Measurements from ENCODE around the gene FAIM.

- no peak for TF ChIP-seq EZH2phosphoT487 (IDR thresholded peaks at IDR 0.05; ENCODE audit: insufficient read depth, low read depth)
- TF ChIP-seq EZH2 (IDR thresholded peaks at IDR 0.05; ENCODE audit: insufficient read depth, poor library complexity, severe bottlenecking) = no peak
Measured at GRCh38 chr3:138653567-138653966, 45.0 kb downstream of the FAIM start.

All from GM23248 (cell line).